HG03520 (cell line): ENCODE measurements around the gene DCBLD1.

Experiments
- ATAC-seq: cut with Tn5 transposase; IDR thresholded peaks from one replicate; pipeline ENCODE4 v1.9.1; 2021; ENCODE audit warnings: mild to moderate bottlenecking, moderate library complexity; ENCODE audit not compliant: unreplicated experiment

DCBLD1 gene

GRCh38 chr6:117555262-117555849 is 72.9 kb downstream of the DCBLD1 start:
- ATAC-seq: no peak

GRCh38 chr6:117555882-117556498 is 73.5 kb downstream of the DCBLD1 start:
- no peak for ATAC-seq

- no peak for ATAC-seq
Measured at GRCh38 chr6:117557951-117558350, 75.5 kb downstream of the DCBLD1 start.

DNA sequence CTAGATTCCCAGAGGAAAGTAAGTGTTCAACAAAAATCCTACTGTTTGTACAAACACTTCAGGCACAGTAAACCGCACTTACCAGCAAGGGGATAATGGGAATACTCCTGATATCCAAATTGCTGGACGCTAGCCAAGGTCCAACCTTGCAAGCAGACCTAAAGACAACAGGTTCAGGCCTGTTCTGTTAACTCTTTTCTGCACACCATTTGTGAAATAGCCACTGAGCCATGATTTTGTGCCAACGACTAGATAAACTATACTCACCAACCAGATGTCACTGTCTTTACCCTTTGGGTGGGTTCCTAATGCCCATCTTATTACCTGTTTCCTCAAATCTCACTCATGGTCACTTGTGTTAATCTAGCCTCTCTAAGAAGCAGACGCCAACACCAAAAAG is 76.3 kb downstream of the DCBLD1 start:
- ATAC-seq: no peak

DNA sequence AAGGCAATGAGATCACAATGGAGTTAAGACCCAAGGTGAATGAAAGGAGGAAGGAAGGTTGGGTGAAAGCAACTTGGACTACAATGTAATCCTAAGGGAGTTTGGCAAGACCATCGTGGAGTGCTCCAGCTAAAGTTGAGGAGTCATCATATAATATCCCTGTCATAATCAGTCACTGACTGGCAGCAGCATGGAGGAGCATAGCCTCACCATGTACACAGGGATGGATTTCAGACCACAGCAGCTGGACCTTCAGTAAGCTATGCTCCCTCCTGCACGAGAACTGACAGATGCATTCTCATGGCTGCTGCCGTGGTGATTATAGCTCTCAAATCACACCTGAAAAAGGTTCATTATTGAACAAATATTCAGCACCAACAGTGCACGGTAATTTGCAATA is 76.8 kb downstream of the DCBLD1 start:
- no peak for ATAC-seq

DNA sequence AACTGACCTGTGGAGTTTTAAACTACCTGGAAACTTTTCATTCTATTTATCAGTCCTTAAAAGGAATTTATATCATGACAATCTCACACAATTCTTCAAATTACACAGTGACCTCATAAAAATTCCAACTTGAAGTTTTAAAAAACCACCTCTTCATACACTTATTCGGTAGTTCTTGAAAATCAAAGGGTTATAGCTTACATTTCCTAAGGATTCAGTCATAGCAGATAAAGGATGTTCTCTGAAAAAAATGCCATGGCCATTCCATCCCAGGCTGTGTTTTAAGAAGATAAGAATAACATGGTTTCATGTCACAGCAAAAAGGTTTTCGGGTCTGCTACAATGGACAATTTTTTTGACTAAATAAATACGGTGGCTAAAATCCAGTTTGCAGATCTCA is 78.7 kb downstream of the DCBLD1 start:
- ATAC-seq: no peak

GRCh38 chr6:117564681-117565080 is 82.2 kb downstream of the DCBLD1 start:
- no peak for ATAC-seq

DNA sequence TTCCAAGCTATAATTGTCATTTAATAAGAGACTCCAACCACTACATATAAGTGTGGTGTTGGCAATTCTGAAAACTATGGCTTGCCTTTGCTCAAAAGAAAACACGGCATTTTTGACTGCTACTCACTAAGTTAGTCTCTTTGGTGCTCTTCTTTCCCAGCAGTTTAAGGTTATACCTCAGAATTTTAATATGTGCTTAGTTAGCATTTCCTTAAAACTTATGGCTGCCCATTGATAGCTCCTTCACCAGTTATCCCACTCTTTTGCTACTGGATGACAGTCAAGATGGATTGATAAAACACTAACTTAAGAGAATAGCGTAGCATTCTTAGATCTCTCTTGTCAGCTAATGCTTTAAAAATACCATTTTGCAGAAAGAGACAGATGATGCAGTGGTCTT is 85.8 kb downstream of the DCBLD1 start:
- ATAC-seq: no peak

GRCh38 chr6:117568831-117569410 is 86.4 kb downstream of the DCBLD1 start:
- no peak for ATAC-seq

GRCh38 chr6:117573006-117573680 is 90.7 kb downstream of the DCBLD1 start:
- no peak for ATAC-seq

GRCh38 chr6:117574198-117574597 is 91.7 kb downstream of the DCBLD1 start:
- no peak for ATAC-seq

GRCh38 chr6:117585647-117586046 is 103.2 kb downstream of the DCBLD1 start:
- no peak for ATAC-seq

GRCh38 chr6:117590447-117590846 is 108.0 kb downstream of the DCBLD1 start:
- no peak for ATAC-seq

DNA sequence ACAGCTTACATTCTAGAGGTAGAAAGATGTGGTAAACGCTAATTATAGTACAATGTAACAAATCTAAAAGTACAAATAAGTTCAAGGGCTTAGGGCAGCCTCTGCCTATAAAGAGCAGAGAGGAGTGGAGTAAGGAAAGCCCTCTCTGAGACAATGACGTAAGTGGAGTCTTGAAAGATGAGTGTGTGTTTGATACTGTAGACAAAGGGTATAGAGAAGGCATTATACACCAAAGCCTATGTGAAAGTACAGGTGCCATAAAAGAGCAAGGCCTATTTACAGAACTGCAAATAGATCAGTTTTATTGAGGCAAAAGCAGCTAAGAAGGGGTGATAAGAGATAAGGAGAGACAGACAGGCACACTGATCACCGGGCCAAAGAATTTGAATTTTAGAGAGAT is 108.9 kb downstream of the DCBLD1 start:
- ATAC-seq: no peak

GRCh38 chr6:117592983-117593759 is 110.7 kb downstream of the DCBLD1 start:
- ATAC-seq: no peak

DNA sequence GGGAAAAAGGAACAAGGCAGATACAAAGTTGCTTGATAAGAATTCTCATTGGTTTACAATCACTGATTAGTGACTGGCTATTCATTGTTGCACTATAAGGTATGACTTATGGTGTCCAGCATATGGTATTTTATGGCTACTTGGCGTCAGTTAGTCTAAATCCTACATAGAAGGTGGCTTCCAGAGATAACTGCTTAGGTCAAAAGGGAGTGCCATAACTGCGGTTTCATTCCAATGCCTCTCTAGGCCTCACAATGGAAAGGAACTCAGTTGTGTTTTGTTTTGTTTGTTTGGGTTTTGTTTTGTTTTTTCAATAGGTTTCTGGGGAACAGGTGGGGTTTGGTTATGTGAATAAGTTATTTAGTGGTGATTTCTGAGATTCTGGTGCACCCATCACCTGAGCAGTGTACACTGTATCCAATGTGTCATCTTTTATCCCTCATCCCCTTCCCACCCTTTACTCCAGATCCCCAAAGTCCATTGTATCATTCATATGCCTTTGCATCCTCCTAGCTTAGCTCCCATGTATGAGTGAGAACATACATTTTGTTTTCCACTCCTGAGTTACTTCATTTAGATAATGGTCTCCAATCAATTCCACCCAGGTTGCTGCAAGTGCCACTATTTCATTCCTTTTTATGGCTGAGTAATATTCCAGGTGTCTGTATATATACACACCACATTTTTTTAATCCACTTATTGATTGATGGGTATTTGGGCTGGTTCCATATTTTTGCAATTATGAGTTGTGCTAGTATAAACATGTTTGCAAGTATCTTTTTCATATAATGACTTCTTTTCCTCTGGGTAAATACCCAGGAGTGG is 112.8 kb downstream of the DCBLD1 start:
- ATAC-seq: no peak

DNA sequence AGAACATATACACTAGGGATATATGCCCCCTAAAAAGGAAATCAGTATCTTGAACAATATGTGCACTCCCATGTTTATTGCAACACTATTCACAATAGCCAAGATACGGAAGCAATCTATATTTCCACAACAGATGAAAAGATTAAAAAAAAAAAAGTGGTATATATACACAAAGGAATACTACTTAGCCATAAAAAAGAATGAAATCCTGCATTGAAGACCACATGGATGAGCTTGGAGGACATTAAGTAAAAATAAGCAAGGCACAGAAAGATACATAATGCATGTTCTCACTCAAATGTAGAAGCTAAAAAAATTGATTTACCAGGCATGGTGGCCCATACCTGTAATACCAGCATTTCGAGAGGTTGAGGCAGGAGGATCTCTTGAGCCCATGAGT is 115.3 kb downstream of the DCBLD1 start:
- ATAC-seq: no peak
